CD14-positive monocyte (primary cell): Measurements from ENCODE around the gene SLC14A1. TPM values are rescaled to one million over a fixed set of nuclear protein-coding genes. Genes with fewer than 3 reads are reported as not detected.

Source experiments
- DNase-seq, 3 donors: peaks; one replicate each; pipeline ENCODE4 v3.0.0-alpha.2; 2011 to 2022
- H2AFZ ChIP-seq: 2 replicates; pipeline ENCODE4 v1.6.0; 2012; ENCODE audit warnings: mild to moderate bottlenecking, low read depth, low read length, inconsistent platforms; ENCODE audit not compliant: insufficient read depth, poor library complexity, severe bottlenecking
- H3K27ac ChIP-seq, 2 donors: 1 replicate in 1 of 2; 2 replicates in 1 of 2; pipeline ENCODE4 v1.5.1; 2012 to 2013; ENCODE audit warnings: low read length in 2 of 2, control low read depth in 1 of 2, inconsistent platforms in 1 of 2, low read depth in 1 of 2, mild to moderate bottlenecking in 1 of 2
- H3K27me3 ChIP-seq, 2 donors: one replicate each; pipeline versions ENCODE4 v1.6.0 to v1.6.1; 2011 to 2013; ENCODE audit warnings: low read length in 2 of 2; ENCODE audit not compliant: control insufficient read depth in 2 of 2, insufficient read depth in 2 of 2
- H3K36me3 ChIP-seq, 2 donors: replicated peaks in 1 of 2; 1 replicate in 1 of 2; 2 replicates in 1 of 2; pipeline versions ENCODE4 v1.5.1 to v1.6.1; 2012 to 2013; ENCODE audit warnings: low read length in 2 of 2, control low read depth in 1 of 2, inconsistent platforms in 1 of 2, mild to moderate bottlenecking in 1 of 2; ENCODE audit not compliant: insufficient read depth in 2 of 2, control insufficient read depth in 1 of 2
- H3K4me1 ChIP-seq, 2 donors: 1 replicate in 1 of 2; 2 replicates in 1 of 2; pipeline versions ENCODE4 v1.5.1 to v1.6.1; 2012 to 2013; ENCODE audit warnings: low read length in 2 of 2, control low read depth in 1 of 2, inconsistent platforms in 1 of 2, mild to moderate bottlenecking in 1 of 2, moderate library complexity in 1 of 2; ENCODE audit not compliant: insufficient read depth in 2 of 2, control insufficient read depth in 1 of 2
- H3K4me2 ChIP-seq: replicated peaks from 2 replicates; pipeline ENCODE3; 2012; ENCODE audit warnings: low read length, moderate library complexity, mild to moderate bottlenecking; ENCODE audit not compliant: poor library complexity, severe bottlenecking; ENCODE audit errors: extremely low read depth
- H3K4me3 ChIP-seq, 3 experiments: fragments of 200-600 bp in 1 of 3; sonication (generic) in 1 of 3; replicated peaks in 1 of 3; 1 replicate in 2 of 3; 2 replicates in 1 of 3; pipeline ENCODE4 v1.5.1; 2011 to 2013; ENCODE audit warnings: low read length in 3 of 3, mild to moderate bottlenecking in 3 of 3, control low read depth in 2 of 3, low read depth in 2 of 3, inconsistent platforms in 1 of 3, moderate library complexity in 1 of 3
- H3K79me2 ChIP-seq: 2 replicates; pipeline ENCODE4 v1.6.0; 2012; ENCODE audit warnings: mild to moderate bottlenecking, control low read depth, inconsistent platforms, low read length, moderate library complexity; ENCODE audit not compliant: insufficient read depth
- H3K9ac ChIP-seq: 2 replicates; pipeline ENCODE4 v1.6.0; 2017; ENCODE audit warnings: low read length, mild to moderate bottlenecking; ENCODE audit not compliant: insufficient read depth, poor library complexity, severe bottlenecking
- H3K9me3 ChIP-seq, 2 donors: replicated peaks in 1 of 2; 1 replicate in 1 of 2; 2 replicates in 1 of 2; pipeline versions ENCODE4 v1.5.1 to v1.6.1; 2012 to 2013; ENCODE audit warnings: low read length in 2 of 2, control low read depth in 1 of 2; ENCODE audit not compliant: control insufficient read depth in 1 of 2, insufficient read depth in 1 of 2
- H4K20me1 ChIP-seq: 2 replicates; pipeline ENCODE4 v1.6.0; 2012; ENCODE audit warnings: mild to moderate bottlenecking, low read length, control low read depth, moderate library complexity; ENCODE audit not compliant: insufficient read depth
- H3K27ac Mint-ChIP-seq, 7 donors: one replicate each; pipeline ENCODE4 v1.8.0; 2020; ENCODE audit warnings: mild to moderate bottlenecking in 7 of 7, mixed read lengths in 7 of 7, moderate library complexity in 6 of 7, inconsistent platforms in 2 of 7
- H3K27me3 Mint-ChIP-seq, 3 donors: one replicate each; pipeline ENCODE4 v1.8.0; 2021 to 2022; ENCODE audit warnings: low read depth in 3 of 3, mild to moderate bottlenecking in 3 of 3, mixed read lengths in 3 of 3, moderate library complexity in 3 of 3, inconsistent platforms in 1 of 3
- H3K36me3 Mint-ChIP-seq, 2 donors: one replicate each; pipeline ENCODE4 v1.8.0; 2020; ENCODE audit warnings: mixed read lengths in 2 of 2, inconsistent platforms in 1 of 2, mild to moderate bottlenecking in 1 of 2
- H3K4me1 Mint-ChIP-seq: one replicate; pipeline ENCODE4 v1.8.0; 2020; ENCODE audit warnings: mild to moderate bottlenecking, mixed read lengths
- H3K4me3 Mint-ChIP-seq, 2 donors: one replicate each; pipeline ENCODE4 v1.8.0; 2020; ENCODE audit warnings: mild to moderate bottlenecking in 2 of 2, mixed read lengths in 2 of 2, moderate library complexity in 1 of 2
- H3K9me3 Mint-ChIP-seq, 7 donors: one replicate each; pipeline ENCODE4 v1.8.0; 2020 to 2022; ENCODE audit warnings: mixed read lengths in 7 of 7, mild to moderate bottlenecking in 6 of 7, moderate library complexity in 6 of 7, inconsistent platforms in 2 of 7
- CTCF ChIP-seq: fragments of 200-600 bp; IDR thresholded peaks from one replicate; pipeline ENCODE4 v1.8.0; 2022; ENCODE audit warnings: antibody characterized with exemption, mild to moderate bottlenecking
- WGBS: methylation state at CpG from one replicate; pipeline ENCODE4 v1.1.5; 2013; ENCODE audit warnings: missing lambda C conversion rate; ENCODE audit not compliant: insufficient coverage; 5-methylcytosine and 5-hydroxymethylcytosine counted together
- intact Hi-C, 2 donors: fragments of 100-400 bp; cut with micrococcal nuclease; formaldehyde crosslinking; loops; one replicate each; pipeline versions ENCODE4 v1.15.0 to v1.15.1; 2023
- polyA plus RNA-seq, 3 donors: library from polyadenylated mRNA; depleted of rRNA in 1 of 3; unstranded in 2 of 3; stranded (reverse) in 1 of 3; fragments of 300-500 nt in 2 of 3; fragments of >200 nt in 1 of 3; fragmentation: Illumina TruSeq in 2 of 3; gene quantifications; 1 replicate in 2 of 3; 2 replicates in 1 of 3; pipeline ENCODE4 v1.2.3, GENCODE V29; 2012 to 2021

The SLC14A1 gene
- polyA plus RNA-seq, 3 donors = not detected

GRCh38 chr18:45780568-45780967 lies 56.6 kb downstream of the SLC14A1 start:
- Mint-ChIP-seq H3K36me3 (peaks cover 0 to 2% of the 10 kb centered on the region in 2 donors), H3K27me3 (peaks cover 4 to 8% (median 6%) of the 10 kb centered on the region in 3 donors)

GRCh38 chr18:45782662-45783061 lies 58.7 kb downstream of the SLC14A1 start:
- Histone ChIP-seq H3K9me3 (no peaks in the 10 kb centered on the region), H3K27me3 (peaks cover 0 to under 1% of the 10 kb centered on the region in 2 donors), H4K20me1 (no peaks in the 10 kb centered on the region), H3K79me2 (no peaks in the 10 kb centered on the region), H3K4me3 (no peak overlapping the region), H3K27ac (no peak overlapping the region), H3K4me2 (no peak overlapping the region), H3K9ac (no peak overlapping the region), H3K4me1 (no peaks in the 10 kb centered on the region), H3K36me3 (no peaks in the 10 kb centered on the region), H2AFZ (no peak overlapping the region)
- H3K4me3 Mint-ChIP-seq = no peak overlapping the region
- no peak for TF ChIP-seq CTCF
- intact Hi-C loops = no loop called here
- H3K36me3 Mint-ChIP-seq = no peaks in the 10 kb centered on the region
- no peaks in the 10 kb centered on the region for H3K4me1 Mint-ChIP-seq
- no CpG with 5 or more reads among the region's 1 CpG for WGBS
- H3K27me3 Mint-ChIP-seq = peaks cover 3 to 7% (median 4%) of the 10 kb centered on the region in 3 donors
- H3K9me3 Mint-ChIP-seq = no peaks in the 10 kb centered on the region
- no peak for DNase-seq
- H3K27ac Mint-ChIP-seq = no peak overlapping the region

More at GRCh38 chr18:45780568-45780967, 56.6 kb downstream of the SLC14A1 start:
- H3K4me1 ChIP-seq = peaks cover 4 to 5% of the 10 kb centered on the region in 2 donors
- DNase-seq = no peak
- no peak overlapping the region for H3K4me2 ChIP-seq
- no peaks in the 10 kb centered on the region for H4K20me1 ChIP-seq
- no peaks in the 10 kb centered on the region for H3K36me3 ChIP-seq
- no peaks in the 10 kb centered on the region for H3K9me3 ChIP-seq
- no peak overlapping the region for H3K9ac ChIP-seq
- no CpG with 5 or more reads among the region's 2 CpGs for WGBS
- Mint-ChIP-seq H3K4me1 (peaks cover 6% of the 10 kb centered on the region), H3K4me3 (no peak overlapping the region), H3K9me3 (no peaks in the 10 kb centered on the region), H3K27ac (no peak overlapping the region)
- no peak overlapping the region for H2AFZ ChIP-seq
- peaks cover 0 to 2% of the 10 kb centered on the region in 2 donors for H3K27me3 ChIP-seq
- TF ChIP-seq CTCF = no peak
- H3K4me3 ChIP-seq = no peak overlapping the region
- H3K27ac ChIP-seq = no peak overlapping the region
- no peaks in the 10 kb centered on the region for H3K79me2 ChIP-seq
- intact Hi-C loops = no loop called here
